Ishikawa (cell line): ENCODE measurements around the gene KCNJ1.
A peak's percentile ranks its signal among the peaks of the same experiment; 100 is the strongest.

Source experiments
- CEBPB ChIP-seq: IDR thresholded peaks from 2 replicates; pipeline ENCODE4 v1.6.1; 2012
- CREB1 ChIP-seq: IDR thresholded peaks from 2 replicates; pipeline ENCODE4 v1.6.1; 2012; ENCODE audit warnings: low read depth
- EGR1 ChIP-seq: IDR thresholded peaks from 2 replicates; pipeline ENCODE4 v1.6.1; 2012
- EP300 ChIP-seq: IDR thresholded peaks from 2 replicates; pipeline ENCODE4 v1.6.1; 2012; ENCODE audit warnings: borderline replicate concordance
- FOXM1 ChIP-seq: IDR thresholded peaks from 2 replicates; pipeline ENCODE4 v1.6.1; 2012; ENCODE audit warnings: low read depth, borderline replicate concordance
- NFIC ChIP-seq: IDR thresholded peaks from 2 replicates; pipeline ENCODE4 v1.6.1; 2012
- RAD21 ChIP-seq: IDR thresholded peaks from 2 replicates; pipeline ENCODE4 v1.6.1; 2012; ENCODE audit warnings: low read depth
- TAF1 ChIP-seq: IDR thresholded peaks from 2 replicates; pipeline ENCODE4 v1.6.1; 2012; ENCODE audit warnings: low read depth, mild to moderate bottlenecking
- TCF12 ChIP-seq: IDR thresholded peaks from 2 replicates; pipeline ENCODE4 v1.6.1; 2012; ENCODE audit warnings: low read depth
- TEAD4 ChIP-seq: IDR thresholded peaks from 2 replicates; pipeline ENCODE4 v1.6.1; 2012
- YY1 ChIP-seq: IDR thresholded peaks from 2 replicates; pipeline ENCODE4 v1.6.1; 2012; ENCODE audit warnings: low read depth
- ZBTB7A ChIP-seq: IDR thresholded peaks from 2 replicates; pipeline ENCODE4 v1.6.1; 2012; ENCODE audit warnings: low read depth
- TF ChIP-seq, protein P1 (sequence below): IDR thresholded peaks from 2 replicates; pipeline ENCODE4 v1.6.1; 2012
- TF ChIP-seq, protein P2 (sequence below): IDR thresholded peaks from 2 replicates; pipeline ENCODE4 v1.6.1; 2012
- TF ChIP-seq, protein P3 (sequence below): IDR thresholded peaks from 2 replicates; pipeline ENCODE4 v1.6.1; 2012; ENCODE audit warnings: low read depth, mild to moderate bottlenecking

The KCNJ1 gene

DNA sequence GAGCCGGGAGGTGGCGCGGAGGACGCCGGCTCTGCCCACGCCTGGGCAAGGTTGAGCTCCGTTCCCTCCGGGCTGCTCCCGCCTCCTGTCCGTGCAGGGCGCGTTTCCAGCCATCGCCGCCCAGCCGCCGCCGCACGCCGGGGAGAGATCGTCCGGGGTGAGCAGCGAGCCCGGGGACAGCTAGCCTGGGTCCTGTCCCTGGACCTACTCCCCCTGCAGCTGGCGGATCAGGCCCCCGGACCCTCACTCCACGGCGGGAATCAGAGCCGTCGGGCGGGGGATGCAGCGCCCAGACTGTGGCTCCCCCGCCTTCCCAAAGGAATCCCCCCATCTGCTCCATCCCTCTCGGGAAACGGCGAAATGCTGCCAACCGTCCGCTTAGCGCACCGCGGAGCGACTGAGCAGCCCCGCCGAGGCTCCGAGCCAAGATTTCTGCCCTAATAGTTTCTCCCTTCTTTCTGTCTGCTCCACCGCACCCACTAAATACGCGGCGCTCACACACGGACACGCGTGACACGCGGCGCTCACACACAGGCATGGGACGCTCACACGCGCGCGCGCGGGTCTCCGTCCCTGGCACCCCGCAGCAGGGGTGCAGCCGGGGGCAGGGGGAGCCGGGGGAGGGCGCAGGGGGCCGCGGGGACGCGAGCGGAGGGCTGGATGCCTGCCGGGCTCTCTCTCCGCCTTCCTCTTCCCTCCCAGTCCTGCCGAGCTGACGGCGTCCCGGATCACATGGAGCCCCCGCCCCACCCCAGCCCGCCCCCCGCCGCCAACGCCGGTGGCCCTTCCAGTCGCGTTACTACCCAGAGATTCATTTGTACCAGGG lies 23.7 kb upstream of the KCNJ1 start, which contains the start of gene KCNJ5:
TSS of gene KCNJ5 (plus strand) at position 814 of the 826 bp plus-strand sequence. CDS start 19,918 bp downstream, outside the sequence.
- TF ChIP-seq NFIC (peak; percentile 70), ZBTB7A (peak; percentile 48), EGR1 (0 out of 2 replicates have a peak, but pooled peaks have one; percentile 24), TEAD4 (no peak), TAF1 (peak; percentile 54), YY1 (0 out of 2 replicates have a peak, but pooled peaks have one; percentile 8)
- TF ChIP-seq, protein P1, sequence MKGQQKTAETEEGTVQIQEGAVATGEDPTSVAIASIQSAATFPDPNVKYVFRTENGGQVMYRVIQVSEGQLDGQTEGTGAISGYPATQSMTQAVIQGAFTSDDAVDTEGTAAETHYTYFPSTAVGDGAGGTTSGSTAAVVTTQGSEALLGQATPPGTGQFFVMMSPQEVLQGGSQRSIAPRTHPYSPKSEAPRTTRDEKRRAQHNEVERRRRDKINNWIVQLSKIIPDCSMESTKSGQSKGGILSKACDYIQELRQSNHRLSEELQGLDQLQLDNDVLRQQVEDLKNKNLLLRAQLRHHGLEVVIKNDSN, result no peak
- TF ChIP-seq, protein P2, sequence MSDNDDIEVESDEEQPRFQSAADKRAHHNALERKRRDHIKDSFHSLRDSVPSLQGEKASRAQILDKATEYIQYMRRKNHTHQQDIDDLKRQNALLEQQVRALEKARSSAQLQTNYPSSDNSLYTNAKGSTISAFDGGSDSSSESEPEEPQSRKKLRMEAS, result peak; percentile 48

DNA sequence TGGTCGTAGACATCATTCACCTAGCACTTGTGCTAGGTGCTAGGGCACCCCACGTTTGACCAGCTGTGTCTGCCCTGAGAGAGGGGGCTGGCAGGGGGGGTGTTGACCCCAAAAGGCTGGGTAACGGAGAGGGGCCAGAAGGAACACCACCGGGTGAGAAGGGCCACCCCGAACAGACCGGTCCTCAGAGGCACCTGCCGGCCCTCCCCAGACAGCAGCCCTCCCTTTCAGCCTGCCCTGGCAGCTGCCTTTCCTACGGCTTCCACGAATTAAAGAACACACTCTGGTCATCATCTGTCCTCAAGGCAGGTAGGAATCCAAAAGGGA lies 23.1 kb upstream of the KCNJ1 start:
- TF ChIP-seq RAD21 (no peak), TEAD4 (no peak), CEBPB (no peak), YY1 (no peak), CREB1 (no peak), TAF1 (no peak), TCF12 (no peak), NFIC (no peak), ZBTB7A (no peak), EP300 (no peak), EGR1 (no peak), FOXM1 (no peak)
- TF ChIP-seq, protein P2, result no peak
- TF ChIP-seq, protein P3, sequence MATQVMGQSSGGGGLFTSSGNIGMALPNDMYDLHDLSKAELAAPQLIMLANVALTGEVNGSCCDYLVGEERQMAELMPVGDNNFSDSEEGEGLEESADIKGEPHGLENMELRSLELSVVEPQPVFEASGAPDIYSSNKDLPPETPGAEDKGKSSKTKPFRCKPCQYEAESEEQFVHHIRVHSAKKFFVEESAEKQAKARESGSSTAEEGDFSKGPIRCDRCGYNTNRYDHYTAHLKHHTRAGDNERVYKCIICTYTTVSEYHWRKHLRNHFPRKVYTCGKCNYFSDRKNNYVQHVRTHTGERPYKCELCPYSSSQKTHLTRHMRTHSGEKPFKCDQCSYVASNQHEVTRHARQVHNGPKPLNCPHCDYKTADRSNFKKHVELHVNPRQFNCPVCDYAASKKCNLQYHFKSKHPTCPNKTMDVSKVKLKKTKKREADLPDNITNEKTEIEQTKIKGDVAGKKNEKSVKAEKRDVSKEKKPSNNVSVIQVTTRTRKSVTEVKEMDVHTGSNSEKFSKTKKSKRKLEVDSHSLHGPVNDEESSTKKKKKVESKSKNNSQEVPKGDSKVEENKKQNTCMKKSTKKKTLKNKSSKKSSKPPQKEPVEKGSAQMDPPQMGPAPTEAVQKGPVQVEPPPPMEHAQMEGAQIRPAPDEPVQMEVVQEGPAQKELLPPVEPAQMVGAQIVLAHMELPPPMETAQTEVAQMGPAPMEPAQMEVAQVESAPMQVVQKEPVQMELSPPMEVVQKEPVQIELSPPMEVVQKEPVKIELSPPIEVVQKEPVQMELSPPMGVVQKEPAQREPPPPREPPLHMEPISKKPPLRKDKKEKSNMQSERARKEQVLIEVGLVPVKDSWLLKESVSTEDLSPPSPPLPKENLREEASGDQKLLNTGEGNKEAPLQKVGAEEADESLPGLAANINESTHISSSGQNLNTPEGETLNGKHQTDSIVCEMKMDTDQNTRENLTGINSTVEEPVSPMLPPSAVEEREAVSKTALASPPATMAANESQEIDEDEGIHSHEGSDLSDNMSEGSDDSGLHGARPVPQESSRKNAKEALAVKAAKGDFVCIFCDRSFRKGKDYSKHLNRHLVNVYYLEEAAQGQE, result no peak
- TF ChIP-seq, protein P1, result no peak

DNA sequence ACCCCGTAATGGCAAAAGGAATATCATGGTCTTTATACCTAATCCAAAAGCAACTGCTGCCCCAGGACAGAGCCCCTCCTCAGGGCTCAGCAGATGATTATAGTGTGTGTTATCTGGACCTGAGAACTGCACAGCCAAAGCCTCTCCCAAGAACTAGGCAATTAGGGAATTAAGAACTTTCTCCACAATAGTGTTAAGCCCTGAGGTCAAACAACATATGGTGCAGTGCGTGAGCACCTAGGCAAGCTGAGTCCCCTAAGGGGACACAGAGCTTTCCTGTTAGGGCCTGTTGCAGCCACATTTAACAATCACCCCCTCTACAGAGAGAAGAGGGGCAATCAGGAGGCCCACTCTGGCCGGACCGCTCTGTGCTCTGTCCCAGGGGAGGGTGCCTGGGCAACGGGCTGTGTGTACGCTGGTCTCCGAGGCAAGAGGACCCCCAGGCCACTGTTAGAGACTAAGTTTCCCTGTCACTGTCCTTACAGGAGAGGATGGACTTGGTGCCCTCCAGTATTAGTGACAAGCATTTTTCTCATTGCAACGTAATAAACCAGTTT lies 22.6 kb upstream of the KCNJ1 start:
- no peak for TF ChIP-seq ZBTB7A
- TF ChIP-seq RAD21, result no peak
- no peak for TF ChIP-seq YY1
- TF ChIP-seq, protein P3, result no peak
- TF ChIP-seq TEAD4, result no peak
- no peak for TF ChIP-seq FOXM1
- TF ChIP-seq NFIC, result no peak
- TF ChIP-seq CEBPB, result no peak
- no peak for TF ChIP-seq TCF12
- TF ChIP-seq, protein P2, result no peak
- no peak for TF ChIP-seq CREB1
- TF ChIP-seq, protein P1, result no peak
- TF ChIP-seq EGR1, result no peak
- TF ChIP-seq EP300, result no peak
- no peak for TF ChIP-seq TAF1

DNA sequence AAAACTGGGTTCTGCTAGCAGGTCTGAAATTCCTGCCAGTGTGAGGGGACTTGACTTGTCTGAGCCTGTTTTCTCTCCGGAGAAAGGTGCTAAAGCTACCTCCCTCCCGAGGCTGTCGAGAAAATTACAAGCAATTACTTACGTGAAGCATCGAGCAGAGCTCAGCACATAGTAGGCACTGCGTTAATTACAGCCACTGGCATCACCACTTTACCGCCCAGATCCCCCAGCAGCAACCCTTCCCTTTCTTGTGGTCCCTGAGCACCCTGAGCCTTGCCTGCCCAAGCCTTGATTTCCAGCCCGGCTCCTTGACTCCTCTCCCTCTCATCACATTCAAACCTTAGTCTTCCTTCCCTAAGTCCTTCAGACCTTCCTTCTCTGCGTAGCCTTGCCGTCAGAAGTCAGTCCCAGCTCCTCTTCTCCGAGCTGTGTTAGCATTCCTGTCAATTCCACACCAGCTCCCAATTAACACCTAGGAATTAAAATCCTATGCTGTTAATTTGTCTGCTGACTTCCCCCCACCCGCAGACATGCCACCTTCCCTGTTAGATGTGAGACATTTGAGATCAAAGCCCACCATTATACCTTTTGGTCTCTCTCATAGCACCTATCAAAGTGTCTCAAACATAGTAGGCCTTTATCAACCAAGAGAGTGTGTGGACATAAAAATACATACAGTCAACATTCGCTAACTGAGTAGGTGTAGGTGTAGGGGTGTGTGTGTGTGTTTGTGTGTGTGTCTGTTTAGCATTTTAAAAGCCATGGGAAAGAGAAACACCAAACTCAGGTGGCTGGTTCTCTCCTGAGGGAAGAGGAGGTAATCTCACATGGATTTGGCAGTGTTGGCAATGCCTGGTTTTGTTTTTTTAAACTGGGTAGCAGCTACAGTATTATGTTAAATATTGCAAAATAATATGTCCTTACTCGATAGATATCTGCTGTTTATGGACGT lies 21.2 kb upstream of the KCNJ1 start:
- TF ChIP-seq CREB1, result no peak
- no peak for TF ChIP-seq FOXM1
- TF ChIP-seq TEAD4, result no peak
- TF ChIP-seq NFIC, result no peak
- no peak for TF ChIP-seq EGR1
- no peak for TF ChIP-seq TCF12
- no peak for TF ChIP-seq ZBTB7A
- TF ChIP-seq, protein P3, result no peak
- no peak for TF ChIP-seq YY1
- TF ChIP-seq, protein P1, result no peak
- TF ChIP-seq CEBPB, result no peak
- TF ChIP-seq RAD21, result no peak
- no peak for TF ChIP-seq EP300
